ENCODE results near the gene CEP85. TPM values are rescaled to one million over a fixed set of nuclear protein-coding genes. Genes with fewer than 3 reads are reported as not detected.
"Not testable (repeated sequence)": the region's sequence is repeated elsewhere in the genome, so short reads cannot be mapped to it uniquely, and the experiment has no call there.

Gene CEP85
- total RNA-seq, 1 experiment from 2014 or later = 20.8 TPM

DNA sequence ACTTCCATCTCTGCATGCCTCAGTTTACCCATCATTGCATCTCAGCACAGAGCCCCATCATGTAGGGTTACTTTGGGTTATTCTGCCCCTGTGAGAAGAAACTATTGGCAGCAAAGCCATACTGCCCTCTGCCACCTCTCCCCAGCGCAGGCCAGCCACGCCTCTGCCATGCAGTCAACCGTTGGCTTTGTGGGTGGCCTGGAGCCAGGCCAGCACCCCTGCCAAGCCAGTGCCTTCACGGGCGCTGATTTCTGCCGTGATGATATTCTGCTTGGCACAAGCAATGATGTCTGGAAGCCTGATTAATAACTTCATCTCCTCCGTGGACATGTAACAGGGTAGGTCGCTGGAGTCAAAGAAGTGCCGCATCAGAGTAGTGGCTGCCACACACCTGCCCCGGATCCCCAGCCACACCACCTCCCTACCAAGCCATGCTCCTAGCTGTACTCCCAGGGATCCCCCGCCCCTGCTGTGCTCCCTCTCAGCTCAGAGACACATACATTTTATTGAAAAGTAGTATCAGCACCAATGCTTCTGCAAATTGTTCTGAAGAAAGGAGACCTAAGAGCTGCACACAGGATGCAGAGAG lies 15.0 kb upstream of the CEP85 start:
- peak; percentile 80 for DNase-seq (ENCODE audit: low read depth)
- in situ Hi-C loops (cut with HindIII; ENCODE audit: low pct_unique_long_range_greater_than_20kb, low sequenced_read_pairs) = no loop called here

DNA sequence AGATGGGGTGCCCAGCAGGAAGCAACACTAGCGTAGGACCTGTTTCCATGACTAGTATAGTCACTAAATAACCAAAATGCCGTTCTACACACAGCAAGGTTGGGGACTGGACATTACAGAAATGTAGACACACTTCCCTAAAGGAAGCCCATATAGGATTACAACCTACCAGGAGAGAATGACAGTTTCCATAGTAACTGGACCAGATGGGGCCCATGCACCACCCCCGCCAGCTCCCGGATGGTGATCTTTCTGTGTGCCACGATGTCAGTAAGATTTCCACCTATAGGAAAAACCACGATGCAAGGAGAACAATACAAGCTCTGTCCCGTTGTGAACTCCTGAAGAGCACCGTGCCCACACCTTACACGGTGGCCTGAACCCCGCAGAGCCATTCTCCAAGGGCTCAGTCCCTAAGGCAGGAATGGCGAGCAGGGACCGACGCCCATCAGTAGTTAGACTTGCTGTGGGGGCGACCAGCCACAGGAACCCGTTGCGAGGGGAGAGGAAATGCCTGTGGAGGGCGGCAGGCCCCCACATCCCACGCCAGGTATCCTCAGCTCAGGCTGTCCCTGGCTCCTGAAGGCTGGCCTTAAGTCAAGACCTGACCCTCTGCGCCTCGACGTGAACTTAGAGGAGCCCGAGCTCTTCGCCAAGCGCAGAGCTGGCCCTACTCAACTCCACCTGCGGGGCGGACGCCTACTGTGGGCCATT lies 13.6 kb upstream of the CEP85 start:
- in situ Hi-C loops (cut with HindIII; ENCODE audit: low pct_unique_long_range_greater_than_20kb, low sequenced_read_pairs) = no loop called here
- DNase-seq (ENCODE audit: low read depth) = no peak

DNA sequence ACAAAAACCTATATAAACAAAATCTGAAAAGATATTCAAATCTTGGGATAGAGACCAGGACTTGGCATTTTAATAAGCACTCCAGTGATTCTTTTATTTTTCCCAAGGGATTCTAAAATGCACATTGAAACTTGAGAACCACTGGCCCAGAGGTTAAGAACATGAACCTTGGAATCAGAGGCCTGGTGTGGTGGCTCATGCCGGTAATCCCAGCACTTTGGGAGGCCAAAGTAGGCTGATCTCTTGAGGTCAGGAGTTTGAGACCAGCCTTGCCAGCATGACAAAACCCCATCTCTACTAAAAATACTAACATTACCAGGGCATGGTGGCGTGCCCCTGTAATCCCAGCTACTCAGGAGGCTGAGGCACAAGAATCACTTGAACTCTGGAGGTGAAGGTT lies 12.9 kb upstream of the CEP85 start:
- DNase-seq (ENCODE audit: low read depth) = no peak
- in situ Hi-C loops (cut with HindIII; ENCODE audit: low pct_unique_long_range_greater_than_20kb, low sequenced_read_pairs) = no loop called here

DNA sequence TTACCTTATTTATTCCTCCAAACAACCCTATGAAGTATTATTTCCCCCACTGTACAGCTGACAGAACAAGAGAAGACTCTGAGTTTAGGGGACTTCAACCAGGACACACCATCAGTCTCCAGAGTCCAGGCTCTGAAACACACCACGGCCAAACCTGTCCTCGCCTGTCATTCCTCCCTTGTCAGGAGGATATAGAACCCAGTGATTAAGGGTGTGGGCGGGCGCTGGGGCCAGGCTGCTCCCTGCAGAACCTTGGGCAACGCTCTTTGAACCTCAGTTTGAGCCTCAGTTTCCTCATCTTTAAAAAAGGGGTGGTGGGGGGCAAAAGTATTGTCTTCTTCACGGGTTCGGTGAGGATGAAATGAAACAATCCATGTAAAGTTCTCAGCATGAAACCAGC lies 9.4 kb upstream of the CEP85 start:
- in situ Hi-C loops (cut with HindIII; ENCODE audit: low pct_unique_long_range_greater_than_20kb, low sequenced_read_pairs) = no loop called here
- no peak for DNase-seq (ENCODE audit: low read depth)

GRCh38 chr1:26225033-26225831 lies 8.8 kb upstream of the CEP85 start:
- DNase-seq (ENCODE audit: low read depth) = no peak
- in situ Hi-C loops (cut with HindIII; ENCODE audit: low pct_unique_long_range_greater_than_20kb, low sequenced_read_pairs) = no loop called here

DNA sequence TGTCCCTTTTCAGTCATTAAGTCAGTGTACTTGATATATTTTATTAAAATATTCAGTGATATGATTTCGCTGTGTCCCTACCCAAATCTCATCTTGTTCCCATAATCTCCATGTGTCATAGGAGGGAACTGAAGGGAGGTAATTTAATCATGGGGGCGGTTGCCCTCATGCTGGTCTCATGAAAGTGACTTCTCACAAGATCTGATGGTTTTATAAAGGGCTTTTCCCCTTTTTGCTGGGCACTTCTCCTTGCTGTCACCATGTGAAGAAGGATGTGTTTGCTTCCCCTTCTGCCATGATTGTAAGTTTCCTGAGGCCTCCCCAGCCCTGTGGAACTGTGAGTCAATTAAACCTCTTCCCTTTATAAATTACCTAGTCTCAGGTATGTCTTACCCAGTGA lies 3.3 kb upstream of the CEP85 start:
- in situ Hi-C loops (cut with HindIII; ENCODE audit: low pct_unique_long_range_greater_than_20kb, low sequenced_read_pairs) = loop anchor here (10.0 kb wide), 1 partner anchor 126 kb away; no protein-coding TSS in a partner anchor
- not testable (repeated sequence) for DNase-seq (ENCODE audit: low read depth)

DNA sequence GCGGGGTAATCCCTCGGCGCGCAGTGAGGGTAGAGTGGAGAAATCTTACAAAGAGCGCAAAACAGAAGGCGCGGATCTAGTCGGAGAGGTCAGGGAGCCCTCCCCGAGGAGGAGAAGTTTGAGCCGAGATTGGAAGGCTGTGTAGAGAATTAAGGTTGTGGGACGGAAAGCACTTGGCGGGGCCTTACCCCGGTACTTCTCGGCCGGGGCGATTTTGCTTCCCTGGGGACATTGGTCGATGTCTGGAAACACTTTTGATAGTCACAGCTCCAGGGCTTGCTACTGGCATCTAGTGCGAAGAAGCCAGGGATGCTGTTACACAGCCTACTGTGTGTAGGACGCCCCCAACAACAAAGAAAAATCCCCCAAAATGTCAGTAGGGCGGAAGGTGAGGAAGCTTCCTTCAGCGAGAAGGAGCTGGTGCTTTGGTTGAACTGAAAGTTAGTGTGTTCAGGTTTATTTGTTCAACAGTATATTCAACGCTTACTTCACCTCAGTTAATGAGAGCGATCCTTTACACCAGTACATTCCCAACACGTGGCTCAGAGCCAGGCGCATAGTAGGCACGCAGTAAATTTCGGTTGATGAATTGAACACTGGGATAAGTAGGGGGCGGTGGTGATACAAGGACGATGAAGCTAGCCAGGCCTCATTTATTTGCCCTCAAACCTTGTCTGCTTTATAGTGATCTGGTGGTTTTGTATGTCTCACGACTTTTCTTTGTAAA lies 807 bp downstream of the CEP85 start:
- in situ Hi-C loops (cut with HindIII; ENCODE audit: low pct_unique_long_range_greater_than_20kb, low sequenced_read_pairs) = loop anchor here (10.0 kb wide), 1 partner anchor 130 kb away; no protein-coding TSS in a partner anchor
- DNase-seq (ENCODE audit: low read depth) = peak; percentile 46

DNA sequence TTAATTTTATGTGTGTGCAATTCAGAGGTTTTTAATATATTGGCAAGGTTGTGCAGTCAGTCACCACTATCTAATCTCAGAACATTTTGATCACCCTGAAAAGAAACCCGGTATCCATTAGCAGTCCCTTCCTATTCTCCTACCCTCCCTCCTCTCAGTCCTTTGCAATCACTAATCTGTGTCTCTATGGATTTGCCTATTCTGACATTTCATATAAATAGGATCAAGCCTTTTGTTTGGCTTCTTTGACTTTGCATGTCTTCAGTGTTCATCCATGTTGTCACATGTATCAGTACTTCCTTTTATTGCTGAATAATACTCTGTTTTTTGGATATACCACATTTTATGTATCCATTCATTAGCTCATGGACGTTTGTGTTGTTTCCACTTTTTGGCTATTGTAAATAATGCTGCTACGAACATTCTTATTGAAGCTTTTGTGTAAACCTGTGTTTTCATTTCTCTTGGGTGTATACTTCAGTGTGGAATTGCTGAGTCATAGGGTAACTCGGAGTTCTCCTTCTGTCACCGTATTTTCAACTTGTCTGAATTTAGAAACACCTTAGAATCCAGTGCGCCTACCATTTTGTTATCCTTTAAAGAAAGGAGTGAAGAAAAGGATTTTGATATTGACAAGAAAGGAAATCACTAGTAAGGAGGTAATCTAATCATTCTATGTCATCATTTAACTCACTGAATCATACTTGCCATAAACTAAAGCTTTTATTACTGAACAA lies 3.4 kb downstream of the CEP85 start:
- in situ Hi-C loops (cut with HindIII; ENCODE audit: low pct_unique_long_range_greater_than_20kb, low sequenced_read_pairs) = loop anchor here (10.0 kb wide), 1 partner anchor 133 kb away; no protein-coding TSS in a partner anchor
- DNase-seq (ENCODE audit: low read depth) = peak; percentile 56

- in situ Hi-C loops (cut with HindIII; ENCODE audit: low pct_unique_long_range_greater_than_20kb, low sequenced_read_pairs) = loop anchor here (10.0 kb wide), 1 partner anchor 135 kb away; no protein-coding TSS in a partner anchor
- DNase-seq (ENCODE audit: low read depth) = peak; percentile 34
These were observed 5.9 kb downstream of the CEP85 start for GRCh38 chr1:26239936-26240335.

- in situ Hi-C loops (cut with HindIII; ENCODE audit: low pct_unique_long_range_greater_than_20kb, low sequenced_read_pairs) = no loop called here
These were observed 18.7 kb downstream of the CEP85 start for GRCh38 chr1:26252718-26253117.

DNA sequence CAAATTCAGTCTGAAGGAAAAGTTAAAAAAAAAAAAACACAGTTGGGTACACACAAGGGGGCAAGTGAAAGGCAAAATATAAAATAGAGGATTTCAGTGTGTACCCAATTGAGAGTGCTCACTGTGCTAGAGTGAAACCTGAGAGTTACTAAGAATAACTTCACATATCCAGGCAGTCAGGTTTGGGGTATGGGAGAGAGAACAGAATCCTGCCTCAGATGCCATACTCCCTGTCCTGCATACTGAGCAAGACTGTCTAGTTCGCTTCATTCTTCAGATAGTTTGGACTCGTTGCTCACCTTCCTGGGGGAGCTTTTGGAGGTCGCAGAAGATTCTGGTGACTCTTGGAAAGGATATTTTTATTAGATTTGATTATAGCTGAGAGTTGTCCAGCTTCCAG lies 20.4 kb downstream of the CEP85 start:
- DNase-seq (ENCODE audit: low read depth) = no peak
- in situ Hi-C loops (cut with HindIII; ENCODE audit: low pct_unique_long_range_greater_than_20kb, low sequenced_read_pairs) = no loop called here

More at GRCh38 chr1:26252718-26253117, 18.7 kb downstream of the CEP85 start:
- DNase-seq (ENCODE audit: low read depth) = no peak

- DNase-seq (ENCODE audit: low read depth) = no peak
- in situ Hi-C loops (cut with HindIII; ENCODE audit: low pct_unique_long_range_greater_than_20kb, low sequenced_read_pairs) = no loop called here
These were observed 23.2 kb downstream of the CEP85 start for GRCh38 chr1:26257222-26257621.

GRCh38 chr1:26259005-26259404 lies 25.0 kb downstream of the CEP85 start:
- in situ Hi-C loops (cut with HindIII; ENCODE audit: low pct_unique_long_range_greater_than_20kb, low sequenced_read_pairs) = no loop called here

DNA sequence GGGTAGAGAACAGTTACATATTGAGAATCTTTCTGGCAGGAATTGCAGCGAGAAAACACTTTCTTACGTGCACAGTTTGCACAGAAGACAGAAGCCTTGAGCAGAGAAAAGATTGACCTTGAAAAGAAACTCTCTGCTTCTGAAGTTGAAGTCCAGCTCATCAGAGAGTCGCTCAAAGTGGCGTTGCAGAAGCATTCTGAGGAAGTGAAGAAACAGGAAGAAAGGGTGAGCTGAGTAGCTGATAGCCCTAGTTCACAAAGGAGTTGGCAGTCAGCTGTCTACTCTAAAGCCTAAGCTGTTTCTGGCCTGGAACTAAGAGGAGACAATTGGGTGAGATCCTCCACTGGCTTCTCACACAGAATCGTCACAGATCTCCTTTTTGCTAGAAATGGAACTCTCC lies 25.6 kb downstream of the CEP85 start:
- no peak for DNase-seq (ENCODE audit: low read depth)
- in situ Hi-C loops (cut with HindIII; ENCODE audit: low pct_unique_long_range_greater_than_20kb, low sequenced_read_pairs) = no loop called here

More at GRCh38 chr1:26259005-26259404, 25.0 kb downstream of the CEP85 start:
- no peak for DNase-seq (ENCODE audit: low read depth)

- in situ Hi-C loops (cut with HindIII; ENCODE audit: low pct_unique_long_range_greater_than_20kb, low sequenced_read_pairs) = no loop called here
- DNase-seq (ENCODE audit: low read depth) = no peak
These were observed 29.2 kb downstream of the CEP85 start for GRCh38 chr1:26263212-26263611.

DNA sequence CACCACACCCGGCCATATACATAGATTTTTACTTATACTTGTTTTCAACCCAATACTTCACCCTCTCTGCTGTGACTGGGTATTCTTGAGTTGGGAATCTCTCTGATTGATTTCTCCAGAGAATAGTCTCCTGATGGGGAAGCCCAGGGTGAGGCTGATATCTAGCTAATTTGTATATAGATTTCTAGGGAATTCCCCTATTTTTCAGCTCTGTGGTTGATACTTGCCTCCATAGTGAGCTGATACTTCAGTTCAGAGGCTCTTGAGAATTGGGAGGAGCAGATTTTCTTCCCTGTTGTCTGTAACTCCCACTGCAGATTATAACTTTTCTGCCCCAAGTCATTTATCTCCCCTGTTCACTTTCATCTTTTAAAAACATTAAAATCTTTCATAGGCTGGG lies 31.4 kb downstream of the CEP85 start:
- in situ Hi-C loops (cut with HindIII; ENCODE audit: low pct_unique_long_range_greater_than_20kb, low sequenced_read_pairs) = no loop called here
- DNase-seq (ENCODE audit: low read depth) = no peak

DNA sequence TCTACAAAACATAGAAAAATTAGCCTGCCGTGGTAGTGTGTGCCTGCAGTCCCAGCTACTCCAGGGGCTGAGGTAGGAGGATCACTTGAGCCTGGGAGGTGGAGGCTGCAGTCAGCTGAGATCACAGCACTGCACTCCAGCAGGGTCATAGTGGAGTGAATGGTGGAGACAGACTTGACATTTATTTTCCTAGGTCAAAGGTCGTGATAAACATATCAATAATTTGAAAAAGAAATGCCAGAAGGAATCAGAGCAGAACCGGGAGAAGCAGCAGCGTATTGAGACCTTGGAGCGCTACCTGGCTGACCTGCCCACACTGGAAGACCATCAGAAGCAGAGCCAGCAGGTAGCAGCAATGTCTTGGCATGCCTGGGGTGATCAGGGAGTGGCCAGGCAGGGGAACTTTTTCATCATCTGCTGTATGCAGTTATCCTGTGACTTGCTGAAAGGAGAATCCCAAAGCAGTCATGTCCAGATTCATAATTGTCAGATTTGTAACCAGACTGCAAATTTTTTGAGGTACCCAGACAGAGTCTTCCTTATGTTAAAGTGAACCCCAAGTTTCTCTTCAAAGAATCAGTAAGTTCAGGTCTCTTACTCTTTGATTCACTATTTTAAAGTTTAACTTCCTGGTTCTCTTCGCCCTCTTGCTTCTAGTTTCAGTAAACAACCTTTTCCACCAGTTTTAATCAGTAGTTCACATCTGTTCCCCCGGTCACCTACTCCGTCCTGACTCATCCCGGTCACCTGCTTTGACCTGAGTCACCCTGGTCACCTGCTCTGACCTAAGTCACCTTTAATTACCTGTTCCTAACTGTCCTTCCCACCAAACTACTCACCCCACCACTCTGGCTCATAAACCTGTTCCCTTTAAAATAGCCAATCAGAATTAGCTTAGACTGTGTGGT lies 34.5 kb downstream of the CEP85 start:
- in situ Hi-C loops (cut with HindIII; ENCODE audit: low pct_unique_long_range_greater_than_20kb, low sequenced_read_pairs) = no loop called here
- DNase-seq (ENCODE audit: low read depth) = no peak
